Measurements from ENCODE around the gene FZD10. TPM values are rescaled to one million over a fixed set of nuclear protein-coding genes. Genes with fewer than 3 reads are reported as not detected.

FZD10 gene
- total RNA-seq, 1 donor, result not detected

Other genes with a start within 250 kb of the FZD10 start
- not detected for gene PIWIL1, start 175.4 kb downstream of the FZD10 start, total RNA-seq

Measured in mononuclear cell (primary cell).